Psoas muscle (tissue), 8 donors: Measurements from ENCODE around the gene KRT75. TPM values are rescaled to one million over a fixed set of nuclear protein-coding genes. Genes with fewer than 3 reads are reported as not detected.

Experiments
- ATAC-seq, 4 donors: fragments of 200-7000 bp; cut with Tn5 transposase; one replicate each; pipeline ENCODE4 v1.9.1; 2020; ENCODE audit warnings: moderate library complexity in 3 of 4, mild to moderate bottlenecking in 2 of 4
- DNase-seq, 2 donors: peaks; one replicate each; pipeline ENCODE4 v3.0.0-alpha.2; 2020
- H3K27ac ChIP-seq: fragments of 200-600 bp; one replicate; pipeline ENCODE4 v1.8.0; 2022
- H3K27me3 ChIP-seq, 3 donors: fragments of 200-600 bp in 1 of 3; one replicate each; pipeline versions ENCODE4 v1.6.1 to v1.8.0; 2013 to 2022; ENCODE audit warnings: low read length in 2 of 3, mild to moderate bottlenecking in 2 of 3, moderate library complexity in 1 of 3; ENCODE audit not compliant: insufficient read depth in 3 of 3
- H3K36me3 ChIP-seq, 2 donors: fragments of 200-600 bp in 1 of 2; one replicate each; pipeline versions ENCODE4 v1.6.1 to v1.8.0; 2013 to 2022; ENCODE audit warnings: low read depth in 1 of 2, mild to moderate bottlenecking in 1 of 2, moderate library complexity in 1 of 2; ENCODE audit not compliant: insufficient read depth in 1 of 2
- H3K4me1 ChIP-seq: fragments of 200-600 bp; one replicate; pipeline ENCODE4 v1.8.0; 2022
- H3K4me3 ChIP-seq: fragments of 200-600 bp; one replicate; pipeline ENCODE4 v1.8.0; 2022; ENCODE audit warnings: mild to moderate bottlenecking
- H3K9me3 ChIP-seq: fragments of 200-600 bp; one replicate; pipeline ENCODE4 v1.8.0; 2022
- CTCF ChIP-seq: fragments of 200-600 bp; IDR thresholded peaks from one replicate; pipeline ENCODE4 v1.8.0; 2022; ENCODE audit warnings: antibody characterized with exemption
- WGBS, 3 donors: extraction: QIAGEN DNeasy Blood & Tissue Kit; methylation state at CpG; one replicate each; pipeline versions ENCODE4 v1.1.6 to v1.1.7; 2013; 5-methylcytosine and 5-hydroxymethylcytosine counted together
- intact Hi-C, 2 donors: fragments of 100-400 bp; cut with DNase I; formaldehyde crosslinking; loops; one replicate each; pipeline versions ENCODE4 v1.11.0 to v1.14.2; 2022
- polyA plus RNA-seq, 3 donors: library from polyadenylated mRNA; stranded (reverse); fragments of 200-250 nt; gene quantifications; one replicate each; pipeline ENCODE4 v1.2.3, GENCODE V29; 2013
- total RNA-seq, 4 donors: library from RNA; stranded (reverse); fragmentation: NEBNext Ultra II Directional in 2 of 4; extraction: Animal tissue kit (Norgen Biotek cat#: 25700) in 2 of 4; gene quantifications; one replicate each; pipeline versions ENCODE4 v1.2.1 to v1.2.4, GENCODE V29; 2021 to 2023
- donor health status: healthy with polysubstance abuse.
- donor health status: DM: no; HTN: no; CAD: no; lungs with moderate emphysema.
- donor health status: Bipolar disorder and iron deficiency.
- donor health status: healthy.
- donor health status: DM: yes; HTN: yes; CAD: no.
- donor health status: DM: no; HTN: no; CAD: no.
- donor health status: DM: no; HTN: no; CAD: no.
- donor health status: DM: yes; HTN: yes; CAD: no.

Gene KRT75
- total and polyA plus RNA-seq, 7 donors: not detected

GRCh38 chr12:52405922-52406385 lies 28.2 kb downstream of the KRT75 start, which contains the start of gene KRT82:
Gene KRT82 (minus strand): TSS chr12:52406335. CDS start chr12:52406277, 58 bp downstream.
- ATAC-seq: no peak
- intact Hi-C loops: no loop called here
- WGBS, 3 donors: 89 to 90% (median 89%) methylated on average over 14 of the region's 14 CpGs
- no peak for DNase-seq
- Histone ChIP-seq H3K36me3 (no peaks in the 10 kb centered on the region), H3K27me3 (no peaks in the 10 kb centered on the region), H3K9me3 (no peaks in the 10 kb centered on the region), H3K4me1 (no peaks in the 10 kb centered on the region), H3K4me3 (no peak within 1 kb of the TSS), H3K27ac (no peak within 1 kb of the TSS)
- no peak for TF ChIP-seq CTCF

- H3K27me3 ChIP-seq: no peaks in the 10 kb centered on the region
- ATAC-seq (no peak), DNase-seq (peak in 1 of 2 donors; percentile 12)
- H3K27ac ChIP-seq: no peak overlapping the region
- no peaks in the 10 kb centered on the region for H3K9me3 ChIP-seq
- WGBS, 3 donors: 85 to 94% (median 93%) methylated on average over 3 of the region's 3 CpGs
- TF ChIP-seq CTCF: no peak
- no peaks in the 10 kb centered on the region for H3K4me1 ChIP-seq
- H3K36me3 ChIP-seq: no peaks in the 10 kb centered on the region
- H3K4me3 ChIP-seq: no peak overlapping the region
- intact Hi-C loops: no loop called here
Measured at GRCh38 chr12:52404951-52405350, 29.2 kb downstream of the KRT75 start.

GRCh38 chr12:52403561-52403960 lies 30.6 kb downstream of the KRT75 start:
- no peaks in the 10 kb centered on the region for H3K36me3 ChIP-seq
- peaks cover 0 to 2% (median 0%) of the 10 kb centered on the region in 3 donors for H3K27me3 ChIP-seq
- intact Hi-C loops: no loop called here
- WGBS, 3 donors: 81 to 93% (median 88%) methylated on average over 9 of the region's 9 CpGs
- H3K4me3 ChIP-seq: no peak overlapping the region
- no peaks in the 10 kb centered on the region for H3K4me1 ChIP-seq
- no peaks in the 10 kb centered on the region for H3K9me3 ChIP-seq
- H3K27ac ChIP-seq: no peak overlapping the region
- ATAC-seq (no peak), DNase-seq (peak in 1 of 2 donors; percentile 25)
- no peak for TF ChIP-seq CTCF

GRCh38 chr12:52402873-52403540 lies 31.2 kb downstream of the KRT75 start:
- intact Hi-C loops: no loop called here
- WGBS, 3 donors: 55 to 70% (median 59%) methylated on average over 3 of the region's 3 CpGs
- no peaks in the 10 kb centered on the region for H3K36me3 ChIP-seq
- no peaks in the 10 kb centered on the region for H3K4me1 ChIP-seq
- H3K27ac ChIP-seq: no peak overlapping the region
- no peak for ATAC-seq
- no peak for TF ChIP-seq CTCF
- no peaks in the 10 kb centered on the region for H3K9me3 ChIP-seq
- no peak overlapping the region for H3K4me3 ChIP-seq
- H3K27me3 ChIP-seq: peaks cover 0 to 2% (median 0%) of the 10 kb centered on the region in 3 donors
- DNase-seq: no peak
